HepG2 (cell line): ENCODE data around the gene ERRFI1. TPM values are rescaled to one million over a fixed set of nuclear protein-coding genes. Genes with fewer than 3 reads are reported as not detected.

ENCODE experiments used
- CBX2 ChIP-seq, 2 experiments: fragments of 200-600 bp in 1 of 2; sonication (generic); formaldehyde crosslinking in 1 of 2; IDR thresholded peaks; 2 replicates each; pipeline versions ENCODE4 v1.7.0 to v1.8.1; 2018 to 2022; ENCODE audit warnings: low read depth in 2 of 2, low read length in 1 of 2, mild to moderate bottlenecking in 1 of 2, missing genetic modification reagents in 1 of 2
- CREB1 ChIP-seq, 2 experiments: fragments of 450-650 bp in 1 of 2; IDR thresholded peaks; 2 replicates each; pipeline ENCODE4 v1.6.1; 2016 to 2017; ENCODE audit warnings: control low read depth in 1 of 2, mild to moderate bottlenecking in 1 of 2, missing compliant biosample characterization in 1 of 2, missing genetic modification characterization in 1 of 2
- EHMT2 ChIP-seq: fragments of 200-600 bp; sonication (generic); IDR thresholded peaks from 2 replicates; pipeline ENCODE4 v1.7.0; 2017; ENCODE audit warnings: antibody characterized with exemption, low read depth, low read length, borderline replicate concordance
- HOXD1 ChIP-seq: sonication (generic); formaldehyde crosslinking; IDR thresholded peaks from 2 replicates; pipeline ENCODE4 v1.5.0; 2020; ENCODE audit warnings: missing genetic modification reagents
- JDP2 ChIP-seq: sonication (generic); formaldehyde crosslinking; IDR thresholded peaks from 2 replicates; pipeline ENCODE4 v1.8.1; 2022; ENCODE audit warnings: missing genetic modification reagents, borderline replicate concordance
- NFAT5 ChIP-seq: sonication (generic); formaldehyde crosslinking; IDR thresholded peaks from 2 replicates; pipeline ENCODE4 v1.4.0; 2020; ENCODE audit warnings: missing genetic modification reagents
- PHF8 ChIP-seq: sonication (generic); formaldehyde crosslinking; IDR thresholded peaks from 2 replicates; pipeline ENCODE4 v1.5.0; 2020; ENCODE audit warnings: missing genetic modification reagents
- ZC3H4 ChIP-seq: sonication (generic); formaldehyde crosslinking; IDR thresholded peaks from 2 replicates; pipeline ENCODE4 v1.4.0; 2020; ENCODE audit warnings: missing genetic modification reagents, borderline replicate concordance
- ZNF318 ChIP-seq: sonication (generic); formaldehyde crosslinking; IDR thresholded peaks from 2 replicates; pipeline ENCODE4 v1.4.0; 2020; ENCODE audit warnings: mild to moderate bottlenecking, missing genetic modification reagents
- ZNF570 ChIP-seq: sonication (generic); formaldehyde crosslinking; IDR thresholded peaks from 2 replicates; pipeline ENCODE4 v1.4.0; 2020; ENCODE audit warnings: mild to moderate bottlenecking, missing genetic modification reagents, borderline replicate concordance
- ZSCAN12 ChIP-seq: sonication (generic); formaldehyde crosslinking; IDR thresholded peaks from 2 replicates; pipeline ENCODE4 v1.9.0; 2021; ENCODE audit warnings: mild to moderate bottlenecking, missing genetic modification reagents
- ZXDC ChIP-seq: sonication (generic); formaldehyde crosslinking; IDR thresholded peaks from 2 replicates; pipeline ENCODE4 v1.5.0; 2020; ENCODE audit warnings: mild to moderate bottlenecking, missing genetic modification reagents
- polyA plus RNA-seq, 8 experiments: library from polyadenylated mRNA; depleted of rRNA in 3 of 8; stranded (reverse) in 7 of 8; unstranded in 1 of 8; fragments of >200 nt; fragmentation: Illumina TruSeq in 4 of 8; extraction: Trizol in 4 of 8; gene quantifications; 2 replicates each; pipeline versions ENCODE4 v1.2.1 to v1.2.3, GENCODE V29; 2011 to 2016; ENCODE audit warnings: low read depth in 4 of 8, missing spikeins in 1 of 8, mixed read lengths in 1 of 8; ENCODE audit not compliant: insufficient read depth in 1 of 8
- total RNA-seq, 5 experiments: library from RNA; depleted of rRNA; stranded (reverse); fragments of >200 nt; fragmentation: Illumina TruSeq; extraction: Trizol; gene quantifications; 2 replicates each; pipeline ENCODE4 v1.2.3, GENCODE V29; 2016; ENCODE audit warnings: low read depth in 1 of 5

The ERRFI1 gene
- total and polyA plus RNA-seq, 2 of the 13 experiments (the other 11 are each of a cell fraction or from before 2014, with no cell fraction given): 84.4 to 753 TPM

GRCh38 chr1:8016210-8016894, 9.8 kb downstream of the ERRFI1 start (continued):
- TF ChIP-seq ZNF318: no peak
- no peak for TF ChIP-seq EHMT2
- TF ChIP-seq HOXD1: no peak
- no peak for TF ChIP-seq JDP2
- no peak for TF ChIP-seq CBX2 (IDR thresholded peaks at IDR 0.05; ENCODE audit: low read depth, low read length)
- no peak for TF ChIP-seq CBX2 (CRISPR knock-in tag; IDR thresholded peaks at IDR 0.05; ENCODE audit: low read depth)
- TF ChIP-seq ZC3H4 (CRISPR knock-in tag): peak; percentile 79; the same call in 1 of the 2 replicates
- TF ChIP-seq CREB1 (IDR thresholded peaks at IDR 0.05): no peak
- TF ChIP-seq CREB1 (CRISPR knock-in tag; IDR thresholded peaks at IDR 0.05): peak; percentile 29
- TF ChIP-seq ZNF570 (CRISPR knock-in tag): no peak
- TF ChIP-seq ZSCAN12 (CRISPR knock-in tag): peak; percentile 15; the same call in 1 of the 2 replicates
- no peak for TF ChIP-seq PHF8 (CRISPR knock-in tag)
- TF ChIP-seq ZXDC (CRISPR knock-in tag): no peak
- TF ChIP-seq NFAT5 (CRISPR knock-in tag): no peak
